HG02763 (cell line): ENCODE data around the gene PRKCSH.
"Not testable (repeated sequence)": the region's sequence is repeated elsewhere in the genome, so short reads cannot be mapped to it uniquely, and the experiment has no call there.

ENCODE experiments used
- ATAC-seq: cut with Tn5 transposase; IDR thresholded peaks from one replicate; pipeline ENCODE4 v1.9.1; 2021; ENCODE audit warnings: mild to moderate bottlenecking, moderate library complexity; ENCODE audit not compliant: unreplicated experiment

Gene PRKCSH

DNA sequence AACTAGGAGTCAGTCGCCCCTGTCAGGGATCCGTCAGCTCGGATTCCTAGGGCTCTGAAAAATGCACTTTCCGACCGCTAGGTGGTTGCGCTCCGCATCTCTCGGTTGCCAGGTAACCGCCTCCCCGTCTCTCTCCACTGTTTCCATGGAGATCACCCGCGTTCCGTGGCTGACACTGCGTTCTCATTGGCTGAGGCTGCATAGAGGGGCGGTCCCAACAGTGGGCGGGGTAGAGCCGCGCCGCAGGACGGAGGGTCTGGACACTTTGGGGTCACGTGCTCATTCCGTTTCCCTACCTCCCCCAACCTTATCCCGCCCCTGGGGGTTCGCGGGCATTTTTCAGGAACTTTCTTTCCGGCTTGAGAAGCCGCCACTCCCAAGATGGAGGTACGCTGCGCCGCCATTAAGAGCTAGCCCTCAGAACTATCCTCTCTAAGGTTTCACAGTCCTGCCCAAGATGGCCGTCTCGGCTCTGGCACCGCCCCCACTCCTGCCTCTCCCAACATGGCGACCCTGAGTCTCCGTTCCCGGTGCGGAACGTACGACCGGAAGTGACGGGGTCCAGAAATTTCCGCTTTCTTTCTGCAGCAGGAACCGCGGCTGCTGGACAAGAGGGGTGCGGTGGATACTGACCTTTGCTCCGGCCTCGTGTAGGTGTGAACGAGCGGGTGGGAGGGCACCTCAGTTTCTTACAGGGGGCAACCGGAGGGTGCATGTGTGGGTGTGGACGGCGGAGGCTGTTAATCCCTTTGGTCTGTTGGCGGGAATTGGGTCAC is at the start of gene PRKCSH, which contains the start of gene ODAD3:
PRKCSH (plus strand) TSS at position 579 of the 776 bp plus-strand sequence. CDS start 483 bp downstream, outside the sequence.
ODAD3 (minus strand) TSS at position 65 of the 776 bp plus-strand sequence. CDS start 105 bp downstream, outside the sequence.
- peak; percentile 92 for ATAC-seq

GRCh38 chr19:11387162-11388034 is 48.0 kb upstream of the PRKCSH start:
- no peak for ATAC-seq

DNA sequence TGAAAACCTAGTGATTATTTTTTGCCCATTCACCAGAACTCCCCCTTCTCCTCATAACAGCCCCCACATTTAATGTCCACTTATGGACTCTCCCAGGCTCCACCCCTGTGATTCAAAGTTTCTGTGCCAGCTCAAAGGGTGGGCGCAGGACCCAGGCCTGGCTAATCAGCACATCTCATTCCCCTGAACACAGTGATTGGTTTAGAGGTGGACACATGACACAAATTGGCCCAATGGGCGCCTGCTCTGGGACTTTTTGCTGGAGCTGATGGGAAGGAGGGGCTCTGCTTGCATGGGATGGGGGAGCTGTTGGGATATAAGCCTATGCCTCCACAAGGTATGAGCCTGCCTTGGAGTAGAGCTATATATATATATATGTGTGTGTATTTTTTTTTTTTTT is 45.1 kb upstream of the PRKCSH start:
- no peak for ATAC-seq

DNA sequence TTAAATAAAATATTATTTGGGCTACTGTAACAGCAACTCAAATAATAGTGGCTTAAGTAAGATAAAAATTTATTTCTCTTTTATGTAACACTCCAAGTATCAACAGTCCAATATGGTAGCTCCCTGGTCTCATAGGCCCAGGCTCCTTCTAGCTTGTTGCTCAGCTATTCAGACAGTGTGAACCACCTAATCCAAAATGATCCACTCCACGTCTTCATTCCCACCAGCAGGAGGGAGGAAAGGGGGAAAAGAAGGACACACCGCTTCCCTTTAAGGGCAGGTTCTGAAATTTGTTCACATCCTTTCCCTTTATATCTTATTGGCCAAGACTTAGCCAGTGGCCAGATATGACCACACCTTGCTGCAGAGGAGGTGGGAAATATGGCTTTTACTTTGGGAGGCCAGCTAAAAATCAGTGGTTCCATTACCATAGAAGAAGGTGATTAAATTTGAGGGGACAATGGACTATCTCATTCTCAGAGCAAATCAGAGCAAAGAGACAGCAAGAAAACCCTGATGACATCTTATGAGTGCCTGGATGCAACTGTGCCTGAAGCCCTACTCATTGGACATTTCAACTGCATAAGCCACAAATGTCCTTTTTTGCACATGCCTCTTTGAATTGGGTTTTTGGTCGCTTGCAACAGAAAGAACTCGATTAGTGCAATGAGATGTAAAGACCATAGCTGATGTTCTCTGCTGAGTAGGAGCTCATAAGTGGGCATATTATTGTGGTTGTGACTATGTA is 44.3 kb upstream of the PRKCSH start:
- no peak for ATAC-seq

DNA sequence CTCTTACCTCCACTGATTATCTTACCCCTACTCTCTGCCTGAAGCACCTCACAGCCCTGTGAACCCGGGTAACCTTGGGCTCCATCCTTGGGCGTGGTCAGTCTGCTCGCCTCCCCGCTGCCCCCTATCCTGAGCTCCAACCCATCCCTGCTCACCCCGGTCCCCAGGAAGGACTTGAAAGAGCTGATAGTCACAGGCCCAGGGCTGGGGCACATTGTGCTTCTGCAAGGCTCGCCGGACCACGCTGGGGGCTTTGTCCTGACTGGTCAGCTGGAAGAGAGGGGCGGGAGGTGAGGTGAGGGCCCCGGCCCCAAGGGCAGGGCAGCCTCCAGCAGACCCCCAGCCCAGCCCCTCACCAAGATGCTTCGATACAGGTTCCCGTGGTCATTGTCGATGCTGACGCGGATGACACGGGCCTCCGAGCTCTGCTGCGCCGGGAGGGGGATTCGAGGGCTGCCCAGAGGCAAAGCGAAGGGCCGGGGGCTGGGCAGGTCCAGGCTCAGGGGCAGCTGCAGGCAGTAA is 38.3 kb upstream of the PRKCSH start:
- ATAC-seq = no peak

DNA sequence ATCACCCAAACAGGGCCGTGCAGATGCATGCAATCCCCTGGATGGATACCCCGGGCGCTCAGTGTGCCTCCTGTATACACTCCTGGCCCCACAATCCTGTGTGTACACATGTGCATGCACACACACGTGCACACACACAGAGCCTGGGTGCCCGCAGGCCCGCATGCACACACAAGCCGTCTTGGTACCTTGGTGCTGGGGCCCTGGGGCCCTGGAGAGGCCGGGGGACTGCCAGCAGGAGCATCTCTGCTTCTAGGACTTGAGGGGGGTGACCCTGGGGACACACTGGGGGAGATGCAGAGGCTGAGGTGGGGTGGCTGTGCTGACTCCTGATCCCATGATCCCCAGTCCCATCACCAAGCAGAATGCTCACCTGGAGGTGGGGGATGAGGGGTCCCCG is 35.8 kb upstream of the PRKCSH start:
- no peak for ATAC-seq

GRCh38 chr19:11400798-11401197 is 34.6 kb upstream of the PRKCSH start:
- no peak for ATAC-seq

- no peak for ATAC-seq
These were observed 33.5 kb upstream of the PRKCSH start for GRCh38 chr19:11401808-11402543.

- no peak for ATAC-seq
These were observed 30.7 kb upstream of the PRKCSH start for GRCh38 chr19:11404588-11405222.

- ATAC-seq = no peak
These were observed 29.4 kb upstream of the PRKCSH start for GRCh38 chr19:11405846-11406643.

DNA sequence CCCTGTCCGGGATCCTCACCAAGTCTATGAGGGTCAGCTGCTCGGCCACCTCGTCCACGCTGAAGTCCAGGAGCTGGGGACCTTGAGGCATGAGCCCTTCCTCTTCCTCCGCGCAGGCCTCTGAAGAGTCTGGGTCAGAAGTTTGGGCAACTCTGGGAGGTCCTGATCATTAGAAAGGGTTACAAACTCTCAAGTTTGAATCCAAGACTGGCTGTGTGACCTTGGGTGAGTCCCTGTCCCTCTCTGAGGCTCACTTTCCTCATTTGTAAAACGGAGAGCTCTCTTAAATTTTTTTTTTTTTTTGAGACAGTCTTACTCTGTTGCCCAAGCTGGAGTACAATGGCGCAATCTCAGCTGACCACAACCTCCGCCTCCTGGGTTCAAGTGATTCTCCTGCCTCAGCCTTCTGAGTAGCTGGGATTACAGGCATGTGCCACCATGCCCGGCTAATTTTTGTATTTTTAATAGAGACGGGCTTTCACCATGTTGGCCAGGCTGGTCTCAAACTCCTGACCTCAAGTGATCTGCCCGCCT is 28.7 kb upstream of the PRKCSH start:
- ATAC-seq = not testable (repeated sequence)

DNA sequence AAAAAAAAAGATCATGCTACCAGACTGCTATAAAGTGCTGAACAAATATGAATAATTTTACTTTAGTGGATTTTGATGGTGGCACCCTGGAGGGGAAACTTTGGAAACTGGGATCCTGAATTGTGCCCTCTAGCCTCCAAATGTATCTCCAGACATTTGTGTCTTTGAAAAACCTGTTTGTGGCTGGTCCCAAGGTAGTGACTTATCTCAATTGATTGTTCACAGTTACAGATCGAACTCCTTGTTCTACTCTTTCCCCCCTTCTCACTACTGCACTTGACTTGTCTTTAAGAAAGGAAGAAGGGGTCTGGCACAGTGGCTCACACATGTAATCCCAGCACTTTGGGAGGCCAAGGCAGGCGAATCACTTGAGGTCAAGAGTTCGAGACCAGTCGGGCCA is 26.8 kb upstream of the PRKCSH start:
- ATAC-seq = no peak

GRCh38 chr19:11410682-11411081 is 24.8 kb upstream of the PRKCSH start:
- no peak for ATAC-seq

- no peak for ATAC-seq
These were observed 20.9 kb upstream of the PRKCSH start for GRCh38 chr19:11414544-11414943.

DNA sequence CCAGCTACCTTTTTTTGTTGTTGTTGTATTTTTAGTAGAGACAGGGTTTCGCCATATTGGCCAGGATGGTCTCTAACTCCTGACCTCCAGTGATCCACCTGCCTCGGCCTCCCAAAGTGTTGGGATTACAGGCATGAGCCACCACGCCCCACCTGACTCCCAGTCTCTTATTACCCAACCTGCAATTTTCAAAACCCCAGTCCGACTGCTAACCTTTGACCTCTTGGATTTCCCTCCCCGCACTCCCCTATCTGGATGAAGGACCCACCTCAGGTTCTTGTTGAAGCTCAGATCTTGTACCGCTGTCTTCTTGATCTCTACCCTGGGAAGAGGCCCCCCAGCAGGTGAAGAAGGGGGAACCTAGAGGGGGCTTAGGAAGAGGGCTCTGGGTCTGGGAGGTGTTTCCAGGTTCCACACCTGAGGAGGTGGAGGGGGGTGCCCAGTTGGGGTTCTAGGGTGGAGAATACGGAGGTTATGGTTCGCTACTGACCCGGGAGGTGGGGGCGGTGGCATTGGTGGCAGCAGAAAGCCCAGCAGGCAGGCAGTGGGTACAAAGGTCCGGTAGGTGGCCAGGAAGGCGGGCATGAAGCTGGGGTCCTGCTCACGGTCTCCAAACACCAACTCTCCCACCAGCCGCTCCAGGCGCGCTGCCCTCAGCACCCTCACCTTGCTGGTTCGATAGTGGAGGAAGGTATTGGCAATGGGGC is 18.9 kb upstream of the PRKCSH start:
- no peak for ATAC-seq

GRCh38 chr19:11418094-11418548 is 17.3 kb upstream of the PRKCSH start:
- ATAC-seq = no peak

DNA sequence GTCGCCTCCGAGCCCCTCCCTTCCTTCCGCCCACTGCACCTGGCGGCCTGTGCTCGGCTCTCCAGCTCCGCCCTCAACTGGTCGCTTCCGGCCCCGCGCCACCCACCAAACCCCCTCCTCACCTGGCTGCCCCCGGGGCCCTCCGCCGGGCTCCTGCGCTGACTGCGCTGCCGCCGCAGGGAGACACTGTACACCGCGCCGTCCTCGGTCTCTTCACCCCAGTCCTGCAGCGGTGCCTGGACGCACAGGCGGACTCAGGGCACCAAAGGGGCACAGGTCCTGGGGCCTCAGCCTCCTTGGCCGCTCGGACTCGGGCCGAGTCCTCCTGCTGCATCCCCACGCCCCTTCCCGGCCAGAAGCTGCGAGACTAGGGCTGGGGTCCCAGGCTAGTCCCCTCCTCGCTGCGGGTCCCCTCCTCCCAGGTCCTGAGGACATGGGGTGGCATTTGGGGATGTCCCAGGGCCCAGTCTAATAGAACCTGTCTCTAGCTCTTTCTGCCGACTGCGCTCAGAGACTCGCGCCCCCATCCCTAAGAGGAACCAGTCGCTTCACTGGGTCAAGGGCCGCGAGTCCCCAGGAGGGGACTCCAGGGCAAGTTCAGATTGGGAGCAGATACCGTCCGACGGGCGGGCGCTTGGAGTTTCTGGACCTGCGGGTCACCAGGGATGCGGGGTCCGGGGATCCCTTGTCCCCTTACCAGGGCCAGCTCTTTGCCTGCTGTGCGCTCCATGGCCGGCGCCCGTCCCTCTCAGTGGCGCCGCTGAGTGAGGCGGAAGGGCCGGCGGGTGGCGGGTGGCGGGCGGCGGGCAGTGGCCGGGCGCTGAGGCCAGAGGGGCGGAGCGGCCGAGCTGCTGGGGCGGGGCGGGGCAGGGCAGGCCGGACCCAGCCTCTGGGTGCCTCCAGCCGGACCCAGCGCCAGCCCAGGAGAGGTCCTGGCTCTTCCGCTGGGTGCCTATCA is 16.6 kb upstream of the PRKCSH start, which contains the start of gene RGL3:
RGL3 (minus strand) TSS at position 766 of the 958 bp plus-strand sequence; CDS start at position 730, 36 bp downstream.
- no peak for ATAC-seq
